ENCODE results near the gene CWC27.

Gene CWC27

GRCh38 chr5:64947031-64947430, 178.3 kb downstream of the CWC27 start:
- H3K4me1 ChIP-seq (ENCODE audit: control insufficient read depth, insufficient read depth, low read length) = no peaks in the 10 kb centered on the region
- no peak overlapping the region for H3K27ac ChIP-seq (ENCODE audit: low read depth, low read length)
- no peaks in the 10 kb centered on the region for H3K27me3 ChIP-seq (ENCODE audit: control insufficient read depth, insufficient read depth, low read length)
- H3K36me3 ChIP-seq (ENCODE audit: control insufficient read depth, insufficient read depth, low read length) = no peaks in the 10 kb centered on the region
- no peak overlapping the region for H3K9ac ChIP-seq (ENCODE audit: low read length)
- no peaks in the 10 kb centered on the region for H3K9me3 ChIP-seq (ENCODE audit: control insufficient read depth, insufficient read depth, low read depth, low read length)
- H3K4me3 ChIP-seq (ENCODE audit: low read depth, low read length) = no peak overlapping the region

GRCh38 chr5:64947801-64948200, 179.1 kb downstream of the CWC27 start:
- Histone ChIP-seq H3K27ac (ENCODE audit: low read depth, low read length) (no peak overlapping the region), H3K4me3 (ENCODE audit: low read depth, low read length) (no peak overlapping the region), H3K9me3 (ENCODE audit: control insufficient read depth, insufficient read depth, low read depth, low read length) (no peaks in the 10 kb centered on the region)

GRCh38 chr5:64949331-64949730, 180.6 kb downstream of the CWC27 start:
- Histone ChIP-seq H3K27ac (ENCODE audit: low read depth, low read length) (no peak overlapping the region), H3K36me3 (ENCODE audit: control insufficient read depth, insufficient read depth, low read length) (no peaks in the 10 kb centered on the region), H3K9ac (ENCODE audit: low read length) (no peak overlapping the region), H3K9me3 (ENCODE audit: control insufficient read depth, insufficient read depth, low read depth, low read length) (no peaks in the 10 kb centered on the region), H3K27me3 (ENCODE audit: control insufficient read depth, insufficient read depth, low read length) (no peaks in the 10 kb centered on the region), H3K4me1 (ENCODE audit: control insufficient read depth, insufficient read depth, low read length) (no peaks in the 10 kb centered on the region), H3K4me3 (ENCODE audit: low read depth, low read length) (no peak overlapping the region)

More at GRCh38 chr5:64947801-64948200, 179.1 kb downstream of the CWC27 start:
- no peaks in the 10 kb centered on the region for H3K4me1 ChIP-seq (ENCODE audit: control insufficient read depth, insufficient read depth, low read length)
- H3K9ac ChIP-seq (ENCODE audit: low read length) = no peak overlapping the region
- H3K36me3 ChIP-seq (ENCODE audit: control insufficient read depth, insufficient read depth, low read length) = no peaks in the 10 kb centered on the region
- no peaks in the 10 kb centered on the region for H3K27me3 ChIP-seq (ENCODE audit: control insufficient read depth, insufficient read depth, low read length)

- no peaks in the 10 kb centered on the region for H3K27me3 ChIP-seq (ENCODE audit: control insufficient read depth, insufficient read depth, low read length)
- H3K27ac ChIP-seq (ENCODE audit: low read depth, low read length) = no peak overlapping the region
- no peak overlapping the region for H3K4me3 ChIP-seq (ENCODE audit: low read depth, low read length)
- no peaks in the 10 kb centered on the region for H3K4me1 ChIP-seq (ENCODE audit: control insufficient read depth, insufficient read depth, low read length)
- H3K9ac ChIP-seq (ENCODE audit: low read length) = no peak overlapping the region
- H3K9me3 ChIP-seq (ENCODE audit: control insufficient read depth, insufficient read depth, low read depth, low read length) = no peaks in the 10 kb centered on the region
- no peaks in the 10 kb centered on the region for H3K36me3 ChIP-seq (ENCODE audit: control insufficient read depth, insufficient read depth, low read length)
Observed at GRCh38 chr5:64952951-64953673, 184.4 kb downstream of the CWC27 start.

- no peak overlapping the region for H3K9ac ChIP-seq (ENCODE audit: low read length)
- H3K27ac ChIP-seq (ENCODE audit: low read depth, low read length) = no peak overlapping the region
- H3K27me3 ChIP-seq (ENCODE audit: control insufficient read depth, insufficient read depth, low read length) = no peaks in the 10 kb centered on the region
- no peak overlapping the region for H3K4me3 ChIP-seq (ENCODE audit: low read depth, low read length)
- H3K9me3 ChIP-seq (ENCODE audit: control insufficient read depth, insufficient read depth, low read depth, low read length) = no peaks in the 10 kb centered on the region
- H3K36me3 ChIP-seq (ENCODE audit: control insufficient read depth, insufficient read depth, low read length) = no peaks in the 10 kb centered on the region
- H3K4me1 ChIP-seq (ENCODE audit: control insufficient read depth, insufficient read depth, low read length) = no peaks in the 10 kb centered on the region
Observed at GRCh38 chr5:64954518-64954917, 185.8 kb downstream of the CWC27 start.

- Histone ChIP-seq H3K36me3 (ENCODE audit: control insufficient read depth, insufficient read depth, low read length) (no peaks in the 10 kb centered on the region), H3K9ac (ENCODE audit: low read length) (no peak overlapping the region), H3K9me3 (ENCODE audit: control insufficient read depth, insufficient read depth, low read depth, low read length) (peaks cover 9% of the 10 kb centered on the region; the same call in 1 of the 2 replicates), H3K4me3 (ENCODE audit: low read depth, low read length) (no peak overlapping the region), H3K27ac (ENCODE audit: low read depth, low read length) (no peak overlapping the region), H3K4me1 (ENCODE audit: control insufficient read depth, insufficient read depth, low read length) (no peaks in the 10 kb centered on the region), H3K27me3 (ENCODE audit: control insufficient read depth, insufficient read depth, low read length) (no peaks in the 10 kb centered on the region)
Observed at GRCh38 chr5:64958757-64959391, 190.1 kb downstream of the CWC27 start.

- Histone ChIP-seq H3K27me3 (ENCODE audit: control insufficient read depth, insufficient read depth, low read length) (no peaks in the 10 kb centered on the region), H3K9ac (ENCODE audit: low read length) (no peak overlapping the region), H3K4me3 (ENCODE audit: low read depth, low read length) (no peak overlapping the region), H3K27ac (ENCODE audit: low read depth, low read length) (no peak overlapping the region), H3K4me1 (ENCODE audit: control insufficient read depth, insufficient read depth, low read length) (no peaks in the 10 kb centered on the region), H3K9me3 (ENCODE audit: control insufficient read depth, insufficient read depth, low read depth, low read length) (peaks cover 9% of the 10 kb centered on the region; the same call in 1 of the 2 replicates), H3K36me3 (ENCODE audit: control insufficient read depth, insufficient read depth, low read length) (no peaks in the 10 kb centered on the region)
Observed at GRCh38 chr5:64963278-64963677, 194.5 kb downstream of the CWC27 start.

- H3K9ac ChIP-seq (ENCODE audit: low read length) = no peak overlapping the region
- peaks cover 1% of the 10 kb centered on the region; the same call in 1 of the 2 replicates for H3K9me3 ChIP-seq (ENCODE audit: control insufficient read depth, insufficient read depth, low read depth, low read length)
- no peak overlapping the region for H3K27ac ChIP-seq (ENCODE audit: low read depth, low read length)
- H3K36me3 ChIP-seq (ENCODE audit: control insufficient read depth, insufficient read depth, low read length) = peaks cover 3% of the 10 kb centered on the region; the same call in 1 of the 2 replicates
- no peak overlapping the region for H3K4me3 ChIP-seq (ENCODE audit: low read depth, low read length)
- H3K4me1 ChIP-seq (ENCODE audit: control insufficient read depth, insufficient read depth, low read length) = no peaks in the 10 kb centered on the region
- H3K27me3 ChIP-seq (ENCODE audit: control insufficient read depth, insufficient read depth, low read length) = no peaks in the 10 kb centered on the region
Observed at GRCh38 chr5:64968591-64969110, 199.9 kb downstream of the CWC27 start.

GRCh38 chr5:64969578-64969977, 200.8 kb downstream of the CWC27 start:
- Histone ChIP-seq H3K4me1 (ENCODE audit: control insufficient read depth, insufficient read depth, low read length) (no peaks in the 10 kb centered on the region), H3K9ac (ENCODE audit: low read length) (no peak overlapping the region), H3K4me3 (ENCODE audit: low read depth, low read length) (no peak overlapping the region), H3K27ac (ENCODE audit: low read depth, low read length) (no peak overlapping the region), H3K36me3 (ENCODE audit: control insufficient read depth, insufficient read depth, low read length) (peaks cover 3% of the 10 kb centered on the region; the same call in 1 of the 2 replicates), H3K9me3 (ENCODE audit: control insufficient read depth, insufficient read depth, low read depth, low read length) (no peaks in the 10 kb centered on the region), H3K27me3 (ENCODE audit: control insufficient read depth, insufficient read depth, low read length) (no peaks in the 10 kb centered on the region)

- Histone ChIP-seq H3K36me3 (ENCODE audit: control insufficient read depth, insufficient read depth, low read length) (peaks cover 3% of the 10 kb centered on the region; the same call in 1 of the 2 replicates), H3K27ac (ENCODE audit: low read depth, low read length) (no peak overlapping the region), H3K27me3 (ENCODE audit: control insufficient read depth, insufficient read depth, low read length) (no peaks in the 10 kb centered on the region), H3K4me1 (ENCODE audit: control insufficient read depth, insufficient read depth, low read length) (no peaks in the 10 kb centered on the region), H3K9me3 (ENCODE audit: control insufficient read depth, insufficient read depth, low read depth, low read length) (no peaks in the 10 kb centered on the region), H3K4me3 (ENCODE audit: low read depth, low read length) (no peak overlapping the region), H3K9ac (ENCODE audit: low read length) (no peak overlapping the region)
Observed at GRCh38 chr5:64971513-64971912, 202.8 kb downstream of the CWC27 start.

- no peaks in the 10 kb centered on the region for H3K27me3 ChIP-seq (ENCODE audit: control insufficient read depth, insufficient read depth, low read length)
- H3K36me3 ChIP-seq (ENCODE audit: control insufficient read depth, insufficient read depth, low read length) = peaks cover 3% of the 10 kb centered on the region; the same call in 1 of the 2 replicates
- no peaks in the 10 kb centered on the region for H3K4me1 ChIP-seq (ENCODE audit: control insufficient read depth, insufficient read depth, low read length)
- H3K9me3 ChIP-seq (ENCODE audit: control insufficient read depth, insufficient read depth, low read depth, low read length) = no peaks in the 10 kb centered on the region
- H3K9ac ChIP-seq (ENCODE audit: low read length) = no peak overlapping the region
- no peak overlapping the region for H3K27ac ChIP-seq (ENCODE audit: low read depth, low read length)
- no peak overlapping the region for H3K4me3 ChIP-seq (ENCODE audit: low read depth, low read length)
Observed at GRCh38 chr5:64971990-64972389, 203.3 kb downstream of the CWC27 start.
